ENCODE data around the gene PTPRE.

The PTPRE gene

DNA sequence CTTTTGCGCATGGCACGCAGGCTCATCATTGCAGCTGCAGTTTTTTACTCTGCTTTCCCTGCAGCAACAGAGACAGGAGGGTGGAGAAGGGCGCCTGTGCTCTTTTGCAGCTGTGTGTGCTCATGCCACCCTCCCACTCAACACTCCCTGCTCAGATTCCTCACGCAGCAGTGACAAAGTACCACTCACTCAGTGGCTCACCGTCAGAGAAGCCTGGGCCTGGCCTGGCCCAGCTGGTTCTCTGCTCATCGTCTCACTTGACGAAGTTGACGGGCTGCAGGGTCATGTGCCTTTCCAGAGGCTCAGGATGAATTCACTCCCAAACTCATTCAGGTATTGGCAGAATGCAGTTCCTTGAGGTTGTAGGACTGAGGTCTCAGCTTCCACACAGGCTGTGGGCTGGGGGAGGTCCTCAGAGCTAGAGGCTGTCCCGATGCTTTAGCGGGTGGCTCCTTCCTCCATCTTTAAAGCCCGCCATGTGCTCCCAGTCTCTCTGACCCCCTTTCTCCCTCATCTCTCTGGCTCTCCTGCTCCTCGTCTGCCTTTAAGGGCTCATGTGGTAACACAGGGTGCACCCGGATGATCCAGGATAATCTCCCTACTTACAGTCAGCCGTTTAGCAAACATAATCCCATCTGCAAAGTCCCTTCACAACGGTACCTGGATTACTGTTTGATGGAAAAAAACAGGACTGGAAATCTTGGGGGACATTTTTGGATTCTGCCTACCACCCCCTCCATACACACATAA, 25.8 kb downstream of the PTPRE start:
- no peak for DNase-seq

GRCh38 chr10:127933271-127933670, 26.4 kb downstream of the PTPRE start:
- no peak for DNase-seq

DNA sequence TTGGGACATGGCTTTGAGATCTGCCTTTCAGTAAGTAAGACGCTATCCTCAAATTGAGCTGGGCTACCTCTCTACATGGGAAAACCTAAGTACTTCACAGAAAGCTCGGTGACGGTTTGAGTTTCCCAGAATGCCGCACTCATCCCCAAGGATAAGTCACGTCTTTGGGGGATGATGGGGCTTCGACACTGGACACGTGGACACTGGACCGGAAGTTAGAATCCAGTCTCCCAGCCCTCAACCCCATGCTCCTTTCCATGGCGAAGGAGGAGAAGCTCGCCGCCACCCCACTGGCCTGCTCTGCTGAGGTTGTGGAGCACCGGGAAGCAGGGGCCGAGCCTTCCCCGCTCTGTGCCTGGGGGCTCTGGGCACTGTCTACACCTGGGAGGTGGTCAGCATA, 27.5 kb downstream of the PTPRE start:
- no peak for DNase-seq

DNA sequence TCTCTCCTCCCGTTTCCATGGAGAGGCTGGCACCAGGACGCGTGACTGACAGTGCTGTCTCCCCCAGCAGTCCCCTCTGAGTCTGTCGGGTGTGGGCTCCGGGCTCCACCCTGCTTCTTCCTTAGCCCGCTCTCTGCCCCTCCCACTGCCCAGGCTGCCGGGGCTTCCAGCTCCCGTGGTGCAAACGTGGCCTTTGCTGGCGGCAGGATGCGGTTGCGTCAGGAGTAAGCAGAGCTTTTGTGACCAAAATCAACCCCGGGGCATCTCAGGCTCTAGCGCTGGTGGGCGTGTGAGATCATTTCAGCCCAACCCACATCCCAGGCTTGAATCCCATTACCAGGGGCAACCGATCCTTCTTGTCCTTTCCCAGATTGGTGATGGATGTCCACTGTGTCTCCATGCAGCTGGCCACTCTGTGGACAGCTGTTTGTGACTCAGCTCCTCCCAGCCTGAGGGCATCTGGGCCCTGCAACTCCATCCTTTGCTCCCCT, 28.2 kb downstream of the PTPRE start:
- no peak for DNase-seq

DNA sequence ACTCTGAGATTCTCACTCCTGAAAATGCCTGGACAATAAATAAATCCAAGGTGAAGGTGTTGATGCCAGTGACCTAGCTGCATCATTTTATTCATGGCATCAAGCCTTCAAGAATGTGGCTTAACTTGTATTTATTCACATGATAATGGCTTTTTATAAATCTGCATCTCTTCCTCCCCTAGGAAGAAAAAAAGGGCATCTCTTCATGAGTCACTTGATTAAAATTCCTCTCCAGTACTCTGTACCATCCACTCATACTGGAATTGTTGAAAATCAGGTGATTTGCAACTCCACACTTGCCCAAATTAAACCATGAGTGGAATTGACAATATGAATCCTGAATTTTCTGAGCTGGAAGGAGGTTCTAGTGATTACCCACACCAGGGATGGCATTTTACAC, 30.2 kb downstream of the PTPRE start:
- no peak for DNase-seq

DNA sequence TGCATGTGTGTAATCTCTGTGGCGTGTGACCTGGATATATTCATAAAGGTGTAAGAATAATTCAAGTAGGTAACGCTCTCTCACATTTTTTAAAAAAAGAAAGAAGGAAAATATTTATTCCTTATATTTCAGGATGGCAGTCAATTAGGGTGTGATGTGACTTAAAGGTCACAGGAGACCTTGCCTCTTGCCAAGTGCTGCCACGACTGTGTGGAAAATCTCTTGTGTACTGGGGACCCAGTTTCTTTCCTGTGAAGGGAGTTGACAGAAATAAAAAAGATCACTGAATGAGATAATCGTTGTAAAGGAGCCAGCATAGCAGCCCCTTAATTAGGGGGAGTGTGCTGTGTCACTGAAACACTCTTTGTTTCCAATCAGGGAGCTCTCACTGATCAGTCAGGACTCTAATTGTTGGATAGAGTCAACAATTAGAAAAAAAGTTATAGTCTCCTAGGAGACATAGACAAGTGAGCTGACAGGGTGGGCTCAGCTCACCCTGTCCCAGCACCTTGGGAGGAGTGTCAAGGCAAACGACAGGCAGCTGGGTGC, 31.1 kb downstream of the PTPRE start:
- DNase-seq = no peak

DNA sequence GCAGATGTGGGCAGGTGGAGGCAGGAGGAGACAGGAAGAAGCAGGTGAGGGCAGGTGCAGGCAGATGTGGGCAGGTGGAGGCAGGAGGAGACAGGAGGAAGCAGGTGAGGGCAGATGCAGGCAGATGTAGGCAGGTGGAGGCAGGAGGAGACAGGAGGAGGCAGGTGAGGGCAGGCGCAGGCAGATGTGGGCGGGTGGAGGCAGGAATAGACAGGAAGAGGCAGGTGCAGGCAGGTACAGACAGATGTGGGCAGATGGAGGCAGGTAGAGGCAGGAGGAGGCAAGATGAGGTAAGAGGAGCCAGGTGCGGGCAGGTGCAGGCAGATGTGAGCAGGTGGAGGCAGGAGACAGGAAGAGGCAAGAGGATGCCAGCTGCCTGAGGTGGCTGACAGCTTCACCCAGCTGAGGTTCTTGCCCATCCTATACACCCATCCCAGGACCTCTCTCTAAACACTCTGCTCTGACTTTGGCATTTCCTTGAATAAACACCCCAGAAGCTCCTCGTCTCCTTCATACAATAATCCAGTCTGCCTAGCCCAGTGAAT, 33.0 kb downstream of the PTPRE start:
- DNase-seq = no peak

DNA sequence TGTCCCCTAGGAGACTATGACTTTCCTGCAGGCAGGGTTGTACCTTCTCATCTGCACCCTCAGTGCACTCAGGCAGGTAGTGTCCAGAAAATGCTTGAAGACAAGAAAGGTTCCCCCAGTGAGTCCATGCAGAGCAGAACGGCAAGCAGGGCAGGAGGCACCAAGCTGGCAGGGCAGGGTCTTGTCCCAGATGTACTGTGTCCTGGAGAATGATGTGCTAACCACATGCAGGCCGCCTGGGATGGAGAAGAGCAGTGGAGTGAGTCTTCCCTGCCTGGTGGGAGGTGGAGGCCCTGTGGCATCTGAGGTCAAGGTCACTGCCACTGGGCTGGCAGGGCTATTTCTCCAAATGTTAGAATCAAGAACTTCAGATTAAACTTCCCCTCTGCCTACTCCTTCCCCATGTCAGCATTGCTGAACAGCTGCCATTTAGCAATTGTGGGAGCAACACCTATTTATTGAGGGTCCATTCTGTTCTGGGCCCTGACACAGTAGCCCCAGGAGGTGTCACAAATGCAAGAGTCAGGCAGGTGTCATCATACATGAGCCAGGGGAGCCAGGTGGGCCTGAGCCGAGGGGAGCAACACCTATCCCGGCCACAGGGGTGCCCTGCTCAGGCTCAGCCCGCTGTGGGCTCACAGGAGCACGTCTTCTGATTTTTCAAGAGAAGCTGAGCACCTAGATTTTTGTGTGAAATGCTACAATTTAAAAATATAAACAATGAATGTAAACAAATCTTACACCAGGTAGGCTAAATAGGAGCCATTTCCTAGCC, 34.1 kb downstream of the PTPRE start:
- DNase-seq = no peak

DNA sequence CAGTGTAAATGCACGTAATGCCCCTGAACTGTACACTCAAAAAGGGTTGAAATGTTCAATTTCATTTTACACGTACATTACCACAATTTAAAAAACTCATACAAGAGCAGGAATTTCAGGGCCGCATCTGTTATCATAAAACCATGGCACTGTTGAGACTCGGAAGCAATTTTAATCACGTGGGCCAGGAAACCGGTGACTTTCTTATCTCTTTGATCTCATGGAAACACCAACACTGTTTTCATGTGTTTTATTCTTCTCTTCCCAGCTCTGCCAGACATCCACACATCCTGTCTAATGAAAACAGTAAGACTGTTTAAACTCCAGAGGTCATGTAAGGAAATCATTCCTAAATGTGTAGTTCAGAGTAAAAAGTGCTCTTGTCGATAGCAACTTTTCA, 35.9 kb downstream of the PTPRE start:
- no peak for DNase-seq

DNA sequence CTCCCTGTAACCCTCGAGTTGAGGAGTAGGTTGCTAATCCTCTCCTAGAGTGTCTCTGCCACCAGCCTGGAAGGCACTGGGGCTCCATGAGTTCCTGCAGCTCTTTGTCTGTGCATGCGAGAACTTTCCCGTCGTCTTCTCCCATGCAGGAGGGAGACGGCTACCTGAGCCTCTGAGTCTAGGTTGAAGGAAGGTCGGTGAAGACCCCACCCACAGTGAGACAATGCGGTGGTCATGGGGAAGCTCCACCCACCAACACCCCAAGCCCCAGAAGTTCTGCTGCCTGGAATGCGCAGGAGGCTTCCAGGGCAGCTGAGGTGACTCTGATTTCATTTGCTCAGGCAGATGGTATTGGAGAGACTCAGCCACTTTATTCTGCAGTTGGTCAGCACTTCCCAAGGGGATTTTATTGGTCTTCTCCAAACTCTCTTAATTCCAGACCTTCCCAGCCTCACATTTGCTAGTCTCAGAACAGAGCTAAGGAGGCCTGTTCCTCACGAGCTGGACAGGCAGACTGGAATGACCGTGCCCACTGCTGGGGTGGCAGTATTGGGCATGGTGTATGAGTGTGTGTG, 36.5 kb downstream of the PTPRE start:
- no peak for DNase-seq

GRCh38 chr10:127944256-127944655, 37.4 kb downstream of the PTPRE start:
- DNase-seq = no peak

DNA sequence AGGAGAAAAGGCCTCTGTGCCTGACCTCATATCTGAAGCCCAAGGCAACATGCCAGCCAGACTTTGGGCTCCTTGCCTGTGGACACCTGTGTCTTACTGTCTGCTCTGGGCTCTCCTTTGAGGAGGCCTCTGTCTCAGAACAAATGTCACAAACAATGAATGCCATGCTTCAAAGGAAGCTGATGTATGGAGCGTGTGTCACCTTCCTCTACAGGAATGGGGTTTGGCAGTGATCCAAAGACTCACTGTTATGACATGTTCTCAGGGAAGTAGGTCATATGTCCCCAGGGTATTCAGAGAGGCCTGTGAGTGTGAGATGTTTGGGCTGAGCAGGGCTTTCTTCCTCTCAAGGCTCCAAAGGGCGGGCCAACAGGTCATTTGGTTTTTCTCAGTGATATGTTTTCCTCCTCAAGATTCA, 38.4 kb downstream of the PTPRE start:
- no peak for DNase-seq

DNA sequence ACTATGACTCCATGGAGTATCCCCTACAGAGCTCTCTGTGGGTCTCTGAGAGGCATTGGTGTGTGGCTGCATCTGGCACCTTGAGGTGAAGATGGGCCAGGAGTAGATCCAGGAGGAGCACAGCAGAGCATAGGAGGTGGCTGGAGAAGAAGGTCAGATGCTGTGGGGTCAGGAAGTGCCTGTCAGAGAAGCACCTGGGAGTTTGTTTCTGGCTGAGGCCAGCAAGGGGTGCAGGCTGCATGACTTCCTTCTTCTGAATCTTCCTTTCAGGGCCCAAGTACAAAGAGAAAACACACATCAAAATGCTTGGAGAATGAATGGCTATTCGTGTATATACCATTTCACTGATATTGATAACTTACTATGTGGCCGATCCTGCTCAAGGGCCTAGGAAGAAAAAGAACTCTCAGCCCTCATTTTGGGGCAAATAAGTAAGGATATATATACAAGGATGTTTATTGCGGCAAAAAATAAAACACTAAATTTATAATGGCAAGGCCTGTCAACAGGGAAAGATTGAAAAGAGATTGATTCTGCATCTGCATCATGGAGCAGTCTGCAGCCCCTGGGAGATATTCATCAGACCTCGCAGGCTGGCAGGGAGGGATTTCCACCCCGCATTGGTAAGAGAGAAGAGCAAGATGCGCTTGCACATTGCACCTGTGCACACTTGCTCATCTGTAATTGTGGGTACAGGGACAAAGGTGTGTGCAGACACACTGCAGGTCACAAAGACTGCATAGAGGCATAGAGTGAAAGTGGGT, 39.2 kb downstream of the PTPRE start:
- DNase-seq = no peak

GRCh38 chr10:127947211-127947610, 40.3 kb downstream of the PTPRE start:
- no peak for DNase-seq

- DNase-seq = no peak
Observed at GRCh38 chr10:127948791-127949190, 41.9 kb downstream of the PTPRE start.

GRCh38 chr10:127949831-127950230, 42.9 kb downstream of the PTPRE start:
- DNase-seq = no peak

DNA sequence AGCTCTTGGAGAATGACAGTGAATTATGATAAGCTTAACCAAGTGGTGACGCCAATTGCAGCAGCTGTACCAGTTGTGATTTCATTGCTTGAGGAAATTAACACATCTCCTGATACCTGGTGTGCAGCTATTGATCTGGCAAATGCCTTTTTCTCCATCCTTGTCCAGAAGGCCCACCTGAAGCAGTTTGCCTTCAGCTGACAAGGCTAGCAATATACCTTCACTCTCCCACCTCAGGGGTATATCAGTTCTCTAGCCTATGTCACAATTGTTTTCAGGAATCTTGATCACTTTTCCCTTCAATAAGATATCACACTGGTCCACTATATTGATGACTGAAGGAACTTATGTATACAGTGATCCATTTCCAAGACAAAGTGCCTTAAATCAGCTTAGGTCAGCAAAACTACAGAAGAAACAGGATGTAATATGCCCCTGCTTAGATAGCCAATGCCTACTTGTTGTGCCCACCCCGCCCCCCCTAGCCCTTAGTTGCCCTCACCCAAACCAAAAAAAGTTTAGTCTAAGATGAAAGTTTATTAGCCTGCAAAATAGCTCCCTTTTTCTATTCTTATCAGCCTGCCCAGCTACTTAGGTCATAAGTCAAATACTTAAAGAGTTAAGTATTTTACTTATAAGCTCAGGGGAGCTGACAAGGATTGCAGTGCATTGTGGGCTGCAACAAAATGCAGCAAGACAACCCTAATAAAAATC, 45.1 kb downstream of the PTPRE start:
- DNase-seq = no peak

DNA sequence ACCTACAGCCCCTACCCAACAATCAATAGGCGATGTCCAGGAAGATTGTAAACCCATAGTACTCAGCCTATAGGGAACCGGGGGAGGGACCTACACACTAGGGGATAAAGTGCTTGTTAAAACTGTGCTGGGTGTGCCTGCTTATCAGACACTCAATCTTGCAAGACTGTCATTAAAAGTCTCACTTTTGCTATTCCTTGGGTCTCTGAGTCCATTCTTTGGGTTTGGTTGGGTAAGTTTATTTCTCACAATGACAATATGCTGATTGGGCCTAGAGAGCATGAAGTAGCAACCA, 45.6 kb downstream of the PTPRE start:
- no peak for DNase-seq

- no peak for DNase-seq
Observed at GRCh38 chr10:127952918-127953317, 46.0 kb downstream of the PTPRE start.

GRCh38 chr10:127953876-127954275, 47.0 kb downstream of the PTPRE start:
- DNase-seq = no peak

GRCh38 chr10:127959428-127959827, 52.5 kb downstream of the PTPRE start:
- DNase-seq = no peak

GRCh38 chr10:127961071-127961470, 54.2 kb downstream of the PTPRE start:
- DNase-seq = no peak
